NB4 (cell line): ENCODE measurements around the gene TANC1.

Source experiments
- CTCF ChIP-seq: IDR thresholded peaks from one replicate; pipeline ENCODE4 v1.5.1; 2012; ENCODE audit warnings: low read depth, low read length
- MAX ChIP-seq: IDR thresholded peaks from 2 replicates; pipeline ENCODE4 v1.6.1; 2011; ENCODE audit warnings: low read depth, low read length
- POLR2A ChIP-seq: IDR thresholded peaks from 2 replicates; pipeline ENCODE4 v1.6.1; 2011; ENCODE audit warnings: mild to moderate bottlenecking; ENCODE audit not compliant: insufficient read length; ENCODE audit errors: extremely low read depth

GRCh38 chr2:158993030-158993429 is 24.6 kb downstream of the TANC1 start:
- TF ChIP-seq CTCF (no peak), POLR2A (no peak), MAX (no peak)
